Ovary (tissue), 9 donors: ENCODE measurements around the gene NEURL1B. TPM values are rescaled to one million over a fixed set of nuclear protein-coding genes. Genes with fewer than 3 reads are reported as not detected.

Experiments used
- DNase-seq, 5 donors: peaks; one replicate each; pipeline ENCODE4 v3.0.0-alpha.2; 2019 to 2020
- H3K27ac ChIP-seq, 2 donors: fragments of 200-600 bp; one replicate each; pipeline versions ENCODE4 v1.5.1 to v1.8.0; 2019 to 2022
- H3K27me3 ChIP-seq: fragments of 200-600 bp; one replicate; pipeline ENCODE4 v1.8.0; 2022
- H3K36me3 ChIP-seq: fragments of 200-600 bp; sonication (generic); one replicate; pipeline ENCODE4 v1.5.1; 2019
- H3K4me1 ChIP-seq: one replicate; pipeline ENCODE4 v1.8.1; 2013; ENCODE audit warnings: mild to moderate bottlenecking, moderate library complexity; ENCODE audit not compliant: insufficient read depth
- H3K4me3 ChIP-seq: fragments of 200-600 bp; sonication (generic); one replicate; pipeline ENCODE4 v1.5.1; 2017
- H3K9me3 ChIP-seq, 2 donors: fragments of 200-600 bp in 1 of 2; sonication (generic) in 1 of 2; one replicate each; pipeline versions ENCODE4 v1.5.1 to v1.8.1; 2013 to 2019; ENCODE audit warnings: mild to moderate bottlenecking in 1 of 2, moderate library complexity in 1 of 2
- EP300 ChIP-seq: sonication (generic); formaldehyde crosslinking; IDR thresholded peaks from one replicate; pipeline ENCODE4 v1.6.1; 2017; ENCODE audit warnings: antibody characterized with exemption
- POLR2A ChIP-seq: fragments of 450-650 bp; IDR thresholded peaks from one replicate; pipeline ENCODE4 v1.6.1; 2017; ENCODE audit warnings: antibody characterized with exemption, mild to moderate bottlenecking, moderate library complexity
- WGBS, 3 donors: extraction: QIAGEN DNeasy Blood & Tissue Kit in 1 of 3; methylation state at CpG; one replicate each; pipeline versions ENCODE4 v1.1.5 to v1.1.7; 2013 to 2017; 5-methylcytosine and 5-hydroxymethylcytosine counted together
- intact Hi-C, 4 donors: fragments of 100-400 bp; cut with DNase I; formaldehyde crosslinking; loops; one replicate each; pipeline versions ENCODE4 v1.11.0 to v1.15.1; 2022 to 2023
- polyA plus RNA-seq, 2 donors: library from polyadenylated mRNA; stranded (reverse); fragments of 200-250 nt in 1 of 2; fragments of 350-450 nt in 1 of 2; fragmentation: Illumina TruSeq in 1 of 2; extraction: RNeasy Lipid Tissue Mini Kit (QIAGEN cat#74804) in 1 of 2; gene quantifications; one replicate each; pipeline ENCODE4 v1.2.3, GENCODE V29; 2013 to 2014
- total RNA-seq, 7 donors: library from RNA; depleted of rRNA in 2 of 7; stranded (reverse); fragments of >200 nt in 2 of 7; fragmentation: NEBNext Ultra II Directional in 3 of 7; extraction: Animal tissue kit (Norgen Biotek cat#: 25700) in 3 of 7; gene quantifications; one replicate each; pipeline versions ENCODE4 v1.1.0 to v1.2.4, GENCODE V29; 2016 to 2023
- TF ChIP-seq, protein P1 (sequence below), 3 donors: fragments of 450-650 bp in 2 of 3; fragments of 200-600 bp in 1 of 3; IDR thresholded peaks; one replicate each; pipeline versions ENCODE4 v1.5.1 to v1.8.0; 2016 to 2022; ENCODE audit warnings: antibody characterized with exemption in 3 of 3, mild to moderate bottlenecking in 1 of 3
- donor health status: DM: no; HTN: no; CAD: no; lungs with moderate emphysema.
- donor health status: DM: no; HTN: no; CAD: no.
- donor health status: Bipolar disorder and iron deficiency.
- donor health status: DM: yes; HTN: yes; CAD: no.
- donor health status: DM: no; HTN: no; CAD: no.
- donor health status: DM: yes; HTN: yes; CAD: no.

The NEURL1B gene
- total and polyA plus RNA-seq, 9 donors = 15.0 to 75.1 (median 36.3) TPM

GRCh38 chr5:172659570-172659908, 18.5 kb downstream of the NEURL1B start:
- intact Hi-C loops = loop anchor here in 1 of 4 donors (5.0 kb wide), 1 partner anchor 33 kb away; no protein-coding TSS in a partner anchor
- H3K9me3 ChIP-seq = peaks cover 0 to 9% of the 10 kb centered on the region in 2 donors
- H3K4me1 ChIP-seq = peaks cover 30% of the 10 kb centered on the region
- H3K4me3 ChIP-seq = no peak overlapping the region
- TF ChIP-seq EP300 = no peak
- no peak for TF ChIP-seq POLR2A
- TF ChIP-seq, protein P1, sequence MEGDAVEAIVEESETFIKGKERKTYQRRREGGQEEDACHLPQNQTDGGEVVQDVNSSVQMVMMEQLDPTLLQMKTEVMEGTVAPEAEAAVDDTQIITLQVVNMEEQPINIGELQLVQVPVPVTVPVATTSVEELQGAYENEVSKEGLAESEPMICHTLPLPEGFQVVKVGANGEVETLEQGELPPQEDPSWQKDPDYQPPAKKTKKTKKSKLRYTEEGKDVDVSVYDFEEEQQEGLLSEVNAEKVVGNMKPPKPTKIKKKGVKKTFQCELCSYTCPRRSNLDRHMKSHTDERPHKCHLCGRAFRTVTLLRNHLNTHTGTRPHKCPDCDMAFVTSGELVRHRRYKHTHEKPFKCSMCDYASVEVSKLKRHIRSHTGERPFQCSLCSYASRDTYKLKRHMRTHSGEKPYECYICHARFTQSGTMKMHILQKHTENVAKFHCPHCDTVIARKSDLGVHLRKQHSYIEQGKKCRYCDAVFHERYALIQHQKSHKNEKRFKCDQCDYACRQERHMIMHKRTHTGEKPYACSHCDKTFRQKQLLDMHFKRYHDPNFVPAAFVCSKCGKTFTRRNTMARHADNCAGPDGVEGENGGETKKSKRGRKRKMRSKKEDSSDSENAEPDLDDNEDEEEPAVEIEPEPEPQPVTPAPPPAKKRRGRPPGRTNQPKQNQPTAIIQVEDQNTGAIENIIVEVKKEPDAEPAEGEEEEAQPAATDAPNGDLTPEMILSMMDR (IDR thresholded peaks at IDR 0.05) = no peak
- peak overlapping the region; percentile 50 to 86 for H3K27ac ChIP-seq
- DNase-seq = no peak
- H3K27me3 ChIP-seq = no peaks in the 10 kb centered on the region
- H3K36me3 ChIP-seq = no peaks in the 10 kb centered on the region

GRCh38 chr5:172659909-172660628, 19.0 kb downstream of the NEURL1B start:
- whole genome bisulfite sequencing, 3 donors = 12 to 18% (median 17%) methylated on average over 18 of the region's 18 CpGs
- intact Hi-C loops = loop anchor here in 1 of 4 donors (5.0 kb wide), 1 partner anchor 32 kb away; no protein-coding TSS in a partner anchor
- Histone ChIP-seq H3K36me3 (no peaks in the 10 kb centered on the region), H3K4me3 (no peak overlapping the region), H3K9me3 (peaks cover 0 to 8% of the 10 kb centered on the region in 2 donors), H3K27me3 (no peaks in the 10 kb centered on the region), H3K4me1 (peaks cover 32% of the 10 kb centered on the region), H3K27ac (peak overlapping the region; percentile 50 to 86)
- peak; percentile 78 to 86 (median 84) for DNase-seq
- TF ChIP-seq POLR2A (no peak), EP300 (no peak)
- TF ChIP-seq, protein P1 (IDR thresholded peaks at IDR 0.05) = no peak

DNA sequence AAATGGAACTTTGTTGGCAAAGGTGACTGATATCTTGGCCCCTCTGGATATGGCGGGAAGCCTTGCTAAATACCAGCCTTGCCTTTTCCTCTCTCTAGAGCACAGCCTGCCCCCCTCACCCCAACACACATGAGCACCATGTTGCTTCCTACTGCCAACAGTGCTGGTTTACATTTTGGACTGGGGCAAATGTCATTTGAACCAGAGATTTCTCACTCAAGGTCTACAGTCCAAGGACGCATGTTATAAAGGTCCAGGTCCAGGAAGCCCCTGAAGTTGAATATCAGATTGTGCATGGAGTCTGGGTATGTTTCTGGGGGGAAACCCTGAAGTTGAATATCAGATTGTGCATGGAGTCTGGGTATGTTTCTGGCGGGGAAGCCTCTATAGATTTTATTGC, 19.9 kb downstream of the NEURL1B start:
- intact Hi-C loops = no loop called here
- H3K4me3 ChIP-seq = no peak overlapping the region
- 93 to 97% (median 94%) methylated on average over 3 of the region's 3 CpGs for WGBS, 3 donors
- no peaks in the 10 kb centered on the region for H3K9me3 ChIP-seq
- H3K27ac ChIP-seq = peak overlapping the region in 1 of 2 donors; percentile 86
- no peak for DNase-seq
- peaks cover 35% of the 10 kb centered on the region for H3K4me1 ChIP-seq
- no peaks in the 10 kb centered on the region for H3K27me3 ChIP-seq
- no peak for TF ChIP-seq EP300
- TF ChIP-seq, protein P1 (IDR thresholded peaks at IDR 0.05) = no peak
- TF ChIP-seq POLR2A = no peak
- H3K36me3 ChIP-seq = no peaks in the 10 kb centered on the region

DNA sequence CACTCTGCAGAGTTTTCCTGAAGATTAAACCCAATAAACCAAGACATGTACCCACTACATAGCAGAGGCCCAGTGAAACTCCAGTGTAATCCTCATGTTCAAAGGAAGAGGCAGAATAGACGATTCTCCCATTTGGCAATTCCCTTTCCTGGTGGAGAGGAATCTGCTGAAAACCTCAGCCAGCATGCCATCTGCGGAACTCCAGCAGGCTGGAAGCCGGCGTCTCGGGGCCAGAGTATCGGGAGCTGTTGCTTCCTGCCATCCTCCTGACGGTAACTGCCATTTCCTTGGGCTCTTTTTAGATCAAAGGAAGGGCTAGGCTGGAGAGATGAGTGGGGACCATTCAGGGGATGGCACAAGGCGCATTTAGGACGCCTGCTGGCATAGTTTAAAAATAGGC, 20.5 kb downstream of the NEURL1B start:
- no peak overlapping the region for H3K4me3 ChIP-seq
- TF ChIP-seq, protein P1 (IDR thresholded peaks at IDR 0.05) = no peak
- TF ChIP-seq EP300 (no peak), POLR2A (no peak)
- no peaks in the 10 kb centered on the region for H3K27me3 ChIP-seq
- no peak for DNase-seq
- intact Hi-C loops = no loop called here
- H3K9me3 ChIP-seq = no peaks in the 10 kb centered on the region
- no peaks in the 10 kb centered on the region for H3K36me3 ChIP-seq
- H3K27ac ChIP-seq = no peak overlapping the region
- H3K4me1 ChIP-seq = peaks cover 35% of the 10 kb centered on the region
- WGBS, 3 donors = 69 to 86% (median 86%) methylated on average over 9 of the region's 9 CpGs
